NB4 (cell line): ENCODE data around the gene OR51B4.

Source experiments
- DNase-seq: peaks from one replicate; pipeline ENCODE4 v3.0.0; 2010; ENCODE audit warnings: low read depth
- H3K4me3 ChIP-seq: one replicate; pipeline ENCODE4 v1.5.1; 2011; ENCODE audit warnings: mild to moderate bottlenecking, low read depth, low read length, moderate library complexity
- CTCF ChIP-seq: IDR thresholded peaks from one replicate; pipeline ENCODE4 v1.5.1; 2012; ENCODE audit warnings: low read depth, low read length
- MAX ChIP-seq: IDR thresholded peaks from 2 replicates; pipeline ENCODE4 v1.6.1; 2011; ENCODE audit warnings: low read depth, low read length
- MYC ChIP-seq: IDR thresholded peaks from 2 replicates; pipeline ENCODE4 v1.6.1; 2011; ENCODE audit warnings: low read depth, low read length
- POLR2A ChIP-seq: IDR thresholded peaks from 2 replicates; pipeline ENCODE4 v1.6.1; 2011; ENCODE audit warnings: mild to moderate bottlenecking; ENCODE audit not compliant: insufficient read length; ENCODE audit errors: extremely low read depth

Gene OR51B4

GRCh38 chr11:5301846-5302245 lies at the start of gene OR51B4:
TSS of gene OR51B4 (minus strand) at chr11:5301946. CDS start at chr11:5301946, 0 bp downstream.
- DNase-seq, result no peak
- no peak for TF ChIP-seq CTCF
- TF ChIP-seq POLR2A, result no peak
- no peak for TF ChIP-seq MAX
- TF ChIP-seq MYC, result no peak
- H3K4me3 ChIP-seq, result no peak within 1 kb of the TSS

- H3K4me3 ChIP-seq, result no peak within 1 kb of the TSS
- DNase-seq, result no peak
- TF ChIP-seq CTCF (no peak), POLR2A (no peak), MAX (no peak), MYC (no peak)
These were observed 49.5 kb upstream of the OR51B4 start, which contains the start of gene OR51B6 for GRCh38 chr11:5351208-5351607. TSS of gene OR51B6 (plus strand) at chr11:5351508. CDS start at chr11:5351508, 0 bp downstream.

- no peak overlapping the region for H3K4me3 ChIP-seq
- no peak for DNase-seq
- no peak for TF ChIP-seq CTCF
- TF ChIP-seq POLR2A, result no peak
- TF ChIP-seq MAX, result no peak
These were observed 47.8 kb upstream of the OR51B4 start for GRCh38 chr11:5349550-5349949.

- TF ChIP-seq MYC, result no peak
- no peak for TF ChIP-seq CTCF
- no peak for TF ChIP-seq POLR2A
- no peak for TF ChIP-seq MAX
- DNase-seq, result no peak
- H3K4me3 ChIP-seq, result no peak overlapping the region
These were observed 46.9 kb upstream of the OR51B4 start for GRCh38 chr11:5348551-5349194.

- DNase-seq, result no peak
- no peak overlapping the region for H3K4me3 ChIP-seq
- TF ChIP-seq CTCF, result no peak
- TF ChIP-seq MYC, result no peak
- no peak for TF ChIP-seq POLR2A
- TF ChIP-seq MAX, result no peak
These were observed 44.1 kb upstream of the OR51B4 start for GRCh38 chr11:5345831-5346230.
